DMS153 treated with DMSO at 0.1 percent for 48 hours (cell line): ENCODE data around the gene KCNMB2.
"Not testable (repeated sequence)": the region's sequence is repeated elsewhere in the genome, so short reads cannot be mapped to it uniquely, and the experiment has no call there.

Experiments
- DNase-seq: peaks from one replicate; lab custom pipeline; 2025; ENCODE audit not compliant: unreplicated experiment; lab: John Stamatoyannopoulos, UW

The KCNMB2 gene

DNA sequence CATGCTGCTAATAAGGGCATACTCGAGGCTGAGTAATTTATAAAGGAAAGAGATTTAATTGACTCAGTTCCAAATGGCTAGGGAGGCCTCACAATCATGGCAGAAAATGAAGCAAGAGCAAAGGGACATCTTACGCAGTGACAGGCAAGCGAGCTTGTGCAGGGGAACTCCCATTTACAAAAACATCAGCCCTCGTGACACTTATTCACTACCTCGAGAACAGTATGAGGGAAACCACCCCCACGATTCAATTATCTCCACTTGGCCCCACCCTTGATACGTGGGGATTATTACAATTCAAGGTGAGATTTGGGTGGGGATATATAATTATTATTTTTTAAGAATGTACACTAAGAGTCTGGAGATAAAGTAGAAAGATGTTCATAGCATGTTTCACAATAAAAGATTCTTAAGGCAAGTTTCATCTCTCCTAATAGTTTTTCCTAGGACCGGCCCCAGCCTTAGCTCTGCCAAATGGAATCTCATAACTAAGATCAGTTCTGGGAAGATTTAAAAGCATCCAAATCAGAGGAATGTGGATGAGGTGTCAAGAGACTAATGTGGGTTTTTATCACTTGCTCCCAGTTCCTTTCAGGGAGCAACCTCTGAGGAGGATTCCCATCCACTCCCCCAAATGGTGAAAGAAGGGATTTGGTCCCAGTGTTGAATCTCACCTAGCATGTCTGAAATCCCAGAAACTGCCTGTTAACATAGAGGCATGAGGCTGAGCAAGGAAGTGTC is 314.4 kb downstream of the KCNMB2 start:
- DNase-seq = no peak

DNA sequence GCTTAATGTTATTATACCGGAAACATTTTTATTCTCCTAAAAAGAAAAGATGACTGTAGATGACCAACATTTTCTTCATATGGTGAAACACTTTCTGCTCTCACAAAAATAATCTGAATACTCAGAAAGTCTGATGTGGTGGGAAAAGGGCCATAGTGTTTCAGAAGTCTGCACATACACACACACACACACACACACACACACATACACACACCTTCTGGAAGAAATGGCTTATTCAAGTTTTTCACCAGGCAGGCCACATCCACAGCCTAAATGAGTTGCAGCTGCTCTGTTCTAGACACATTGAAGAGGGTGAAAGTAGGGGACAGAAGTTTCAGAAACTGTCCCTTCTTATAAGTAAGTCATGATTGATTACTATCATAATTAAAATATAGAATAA is 315.3 kb downstream of the KCNMB2 start:
- DNase-seq = no peak

DNA sequence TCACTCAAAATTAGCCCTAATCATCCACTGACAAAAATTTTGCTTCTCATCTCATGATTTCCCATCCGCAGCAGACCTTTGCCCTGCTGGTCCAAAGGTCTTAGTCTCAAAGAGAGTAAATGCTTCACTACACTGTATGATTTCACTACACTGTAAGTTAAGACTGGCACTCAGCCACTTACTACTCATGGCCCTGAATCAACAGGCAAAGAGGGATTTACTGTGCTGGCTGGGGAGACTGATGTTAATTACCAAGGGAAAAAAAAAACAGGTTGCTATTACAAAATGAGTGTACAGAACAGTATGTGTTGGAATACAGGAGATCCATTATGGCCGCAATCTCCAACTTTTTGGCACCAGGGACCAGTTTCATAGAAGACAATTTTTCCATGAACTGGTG is 320.6 kb downstream of the KCNMB2 start:
- DNase-seq = no peak

DNA sequence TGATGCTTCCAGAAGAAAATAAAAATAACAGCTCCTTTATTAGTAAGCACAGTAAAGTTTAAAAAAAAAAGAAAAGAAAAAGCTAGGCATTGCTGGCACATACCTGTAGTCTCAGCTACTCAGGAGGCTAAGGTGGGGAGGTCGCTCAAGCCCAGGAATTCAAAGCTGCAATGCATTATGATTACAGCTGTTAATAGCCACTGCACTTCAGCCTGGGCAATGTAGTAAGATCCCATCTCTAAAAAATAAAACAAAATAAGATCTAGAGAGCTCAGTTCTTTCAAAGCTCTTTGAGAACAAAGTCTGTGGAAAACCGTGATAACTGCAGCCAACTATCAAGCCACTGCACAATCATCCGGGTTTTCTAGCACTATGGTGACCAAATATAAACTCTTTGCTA is 323.1 kb downstream of the KCNMB2 start:
- no peak for DNase-seq

DNA sequence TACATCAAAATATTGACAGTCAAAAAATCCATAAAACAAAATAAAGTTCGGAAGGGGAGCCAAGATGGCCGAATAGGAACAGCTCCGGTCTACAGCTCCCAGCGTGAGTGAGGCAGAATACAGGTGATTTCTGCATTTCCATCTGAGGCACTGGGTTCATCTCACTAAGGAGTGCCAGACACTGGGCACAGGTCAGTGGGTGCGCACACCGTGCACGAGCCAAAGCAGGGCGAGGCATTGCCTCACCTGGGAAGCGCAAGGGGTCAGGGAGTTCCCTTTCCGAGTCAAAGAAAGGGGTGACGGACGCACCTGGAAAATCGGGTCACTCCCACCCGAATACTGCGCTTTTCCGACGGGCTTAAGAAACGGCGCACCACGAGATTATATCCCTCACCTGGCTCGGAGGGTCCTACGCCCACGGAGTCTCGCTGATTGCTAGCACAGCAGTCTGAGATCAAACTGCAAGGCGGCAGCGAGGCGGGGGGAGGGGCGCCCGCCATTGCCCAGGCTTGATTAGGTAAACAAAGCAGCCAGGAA is 323.7 kb downstream of the KCNMB2 start:
- DNase-seq = not testable (repeated sequence)

DNA sequence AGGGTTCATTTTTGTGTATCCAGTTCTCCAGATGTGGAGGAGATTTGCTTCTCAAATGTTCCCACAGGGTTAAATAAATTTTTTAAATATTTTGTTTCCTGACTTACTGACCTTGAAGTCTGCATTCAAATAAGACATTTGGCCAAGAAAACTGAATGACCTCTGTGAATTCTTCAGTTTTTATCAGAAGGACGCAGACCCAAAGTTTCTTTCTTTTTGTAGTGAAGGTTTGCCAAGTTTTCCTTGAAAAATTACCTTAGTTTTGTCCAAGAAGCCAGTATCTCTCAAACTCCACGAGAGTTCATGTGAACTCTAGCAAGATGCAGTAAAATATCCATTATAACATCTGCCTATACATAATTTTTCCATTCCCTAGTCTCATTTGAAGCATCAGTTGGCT is 332.4 kb downstream of the KCNMB2 start:
- DNase-seq = no peak

DNA sequence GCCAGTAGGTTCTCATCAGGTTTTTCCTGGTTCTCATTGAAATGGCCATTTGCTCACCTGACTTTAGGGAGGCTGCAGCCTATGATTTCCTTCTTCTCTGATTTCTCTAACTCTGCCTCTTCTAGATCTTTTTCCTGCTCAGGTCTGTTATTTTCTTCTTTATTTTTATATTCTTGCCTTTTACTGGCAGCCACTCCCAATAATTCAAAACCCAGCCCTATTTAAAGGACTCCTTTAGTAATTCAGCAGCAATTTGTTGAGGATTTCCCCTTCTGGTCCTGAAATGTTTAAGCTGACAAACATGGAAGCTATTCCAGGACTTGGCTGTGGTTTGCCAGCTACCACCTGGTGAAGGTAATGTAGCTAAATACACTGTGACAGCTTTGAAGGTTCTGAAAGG is 333.8 kb downstream of the KCNMB2 start:
- DNase-seq = no peak

DNA sequence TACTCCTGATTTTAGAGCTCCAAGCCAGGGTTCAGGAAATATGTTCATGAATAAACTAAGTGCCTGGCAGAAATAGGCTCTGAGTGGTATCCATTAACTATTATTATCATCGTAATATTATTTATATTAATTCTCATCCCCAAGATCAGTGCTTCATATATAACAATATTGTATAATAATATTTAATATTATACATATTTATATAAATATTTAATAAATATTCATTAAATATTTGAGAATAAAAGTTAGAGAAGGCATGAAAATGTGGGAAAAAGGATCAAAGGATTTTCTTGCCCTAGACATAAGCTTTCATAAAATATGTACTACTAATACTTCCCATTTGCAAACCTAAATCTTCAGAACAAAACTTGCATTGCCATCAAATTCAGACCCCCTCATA is 338.9 kb downstream of the KCNMB2 start:
- DNase-seq = no peak

DNA sequence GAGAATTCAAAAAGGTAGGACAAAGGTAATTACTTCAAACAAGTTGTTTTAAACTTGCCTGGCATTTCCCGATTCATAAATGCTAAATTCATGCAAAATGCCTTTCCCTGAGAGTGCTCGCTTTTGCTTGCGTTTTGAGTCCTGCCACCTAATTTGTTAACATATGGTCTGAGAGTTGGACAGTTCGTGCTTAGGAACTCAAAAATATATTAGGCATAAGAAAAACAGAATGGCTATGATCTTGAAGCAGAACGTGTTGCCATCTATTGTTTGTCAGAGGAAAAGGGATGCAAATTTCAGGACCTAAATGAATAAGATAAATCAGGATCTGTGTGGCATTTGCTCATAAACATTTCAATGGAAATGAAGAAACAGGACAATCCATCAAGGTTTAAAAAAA is 339.6 kb downstream of the KCNMB2 start:
- DNase-seq = no peak

DNA sequence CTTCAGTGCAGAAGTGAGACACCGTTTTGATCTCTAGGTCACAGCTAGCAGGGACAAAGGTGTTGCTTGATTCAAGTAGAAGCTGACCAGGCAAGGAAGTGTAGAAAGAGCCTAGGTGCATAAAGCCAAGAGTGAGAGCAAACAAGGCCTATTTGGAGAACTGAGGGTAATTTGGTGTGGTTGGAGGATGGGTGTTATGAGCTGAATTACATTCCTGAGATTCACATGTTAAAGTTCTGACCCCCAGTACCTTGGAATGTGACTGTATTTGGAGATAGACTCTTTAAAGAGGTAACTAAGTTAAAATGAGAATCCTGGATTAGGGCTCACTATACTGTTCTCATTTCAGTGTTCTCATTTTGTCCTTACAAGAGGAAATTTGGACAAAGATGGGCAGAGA is 344.0 kb downstream of the KCNMB2 start:
- no peak for DNase-seq
